Activated CD8-positive, alpha-beta memory T cell treated with anti-CD3 and anti-CD28 coated beads, Interleukin-2, amount 50 U/mL, for 24 hours (primary cell): ENCODE measurements around the gene SPOCK2.

ENCODE experiments used
- DNase-seq: peaks from one replicate; pipeline ENCODE4 v3.0.0-alpha.2; 2020; ENCODE audit errors: extremely low read depth

Gene SPOCK2

DNA sequence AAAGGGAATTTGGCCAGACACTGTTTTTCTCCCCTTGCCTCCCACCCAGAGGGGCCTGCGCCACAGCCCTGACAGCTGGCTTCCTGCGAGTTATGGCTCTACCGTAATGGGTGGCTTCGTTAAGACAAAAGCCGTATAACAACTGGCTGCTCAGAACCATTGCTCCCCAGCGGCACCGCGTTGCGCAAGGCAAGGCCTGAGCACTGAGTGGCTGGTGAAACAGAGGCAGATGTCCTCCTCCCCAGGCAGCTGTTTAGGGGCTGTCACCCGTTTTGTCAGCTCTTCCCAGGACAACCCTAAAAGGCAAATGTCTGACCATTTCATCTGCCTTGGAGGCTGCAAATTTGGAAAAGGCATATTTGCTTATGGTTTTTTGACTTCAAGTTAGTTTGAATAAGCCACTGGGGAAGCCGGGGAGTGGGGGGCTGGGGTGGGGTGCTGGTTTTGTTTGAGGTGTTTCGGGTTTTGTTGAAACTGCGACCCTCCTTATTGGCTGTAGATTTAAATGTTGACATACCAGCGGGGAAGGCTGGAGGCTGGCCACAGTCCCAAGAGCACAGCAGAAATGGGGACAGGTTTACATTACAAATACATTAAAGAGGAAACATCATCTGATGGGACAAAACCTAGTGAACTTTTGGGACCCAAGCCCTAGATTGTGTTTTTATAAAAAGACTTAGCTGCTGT lies 681 bp upstream of the SPOCK2 start:
- no peak for DNase-seq

DNA sequence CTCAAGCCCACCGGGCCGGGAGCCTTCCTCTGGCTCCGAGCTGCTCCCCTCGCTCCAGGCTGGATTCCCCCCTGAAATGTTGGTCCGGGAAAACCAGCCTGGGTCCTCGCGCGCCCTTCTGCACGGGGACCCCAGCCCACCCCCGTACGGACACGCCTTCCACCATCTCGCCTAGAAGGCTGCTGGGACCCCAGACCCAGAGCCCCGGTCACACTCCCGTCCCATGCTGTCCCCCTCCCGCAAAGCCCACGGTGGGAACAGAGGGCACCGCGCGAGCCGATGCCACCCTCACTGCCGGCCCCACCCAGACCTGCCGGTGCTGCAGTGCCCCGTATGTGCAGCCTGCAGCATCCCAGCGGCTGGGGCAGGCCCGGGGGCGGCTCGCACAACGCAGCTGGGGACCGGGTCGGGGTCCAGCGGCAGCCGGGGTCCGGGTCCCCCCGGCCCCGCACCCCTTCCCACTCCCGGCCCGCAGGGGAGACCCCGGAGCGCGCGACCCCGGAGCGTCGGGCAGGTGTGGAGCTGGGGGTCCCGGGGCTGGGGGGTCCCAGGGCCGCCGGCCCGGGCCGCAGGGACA lies 871 bp downstream of the SPOCK2 start:
- DNase-seq = no peak

DNA sequence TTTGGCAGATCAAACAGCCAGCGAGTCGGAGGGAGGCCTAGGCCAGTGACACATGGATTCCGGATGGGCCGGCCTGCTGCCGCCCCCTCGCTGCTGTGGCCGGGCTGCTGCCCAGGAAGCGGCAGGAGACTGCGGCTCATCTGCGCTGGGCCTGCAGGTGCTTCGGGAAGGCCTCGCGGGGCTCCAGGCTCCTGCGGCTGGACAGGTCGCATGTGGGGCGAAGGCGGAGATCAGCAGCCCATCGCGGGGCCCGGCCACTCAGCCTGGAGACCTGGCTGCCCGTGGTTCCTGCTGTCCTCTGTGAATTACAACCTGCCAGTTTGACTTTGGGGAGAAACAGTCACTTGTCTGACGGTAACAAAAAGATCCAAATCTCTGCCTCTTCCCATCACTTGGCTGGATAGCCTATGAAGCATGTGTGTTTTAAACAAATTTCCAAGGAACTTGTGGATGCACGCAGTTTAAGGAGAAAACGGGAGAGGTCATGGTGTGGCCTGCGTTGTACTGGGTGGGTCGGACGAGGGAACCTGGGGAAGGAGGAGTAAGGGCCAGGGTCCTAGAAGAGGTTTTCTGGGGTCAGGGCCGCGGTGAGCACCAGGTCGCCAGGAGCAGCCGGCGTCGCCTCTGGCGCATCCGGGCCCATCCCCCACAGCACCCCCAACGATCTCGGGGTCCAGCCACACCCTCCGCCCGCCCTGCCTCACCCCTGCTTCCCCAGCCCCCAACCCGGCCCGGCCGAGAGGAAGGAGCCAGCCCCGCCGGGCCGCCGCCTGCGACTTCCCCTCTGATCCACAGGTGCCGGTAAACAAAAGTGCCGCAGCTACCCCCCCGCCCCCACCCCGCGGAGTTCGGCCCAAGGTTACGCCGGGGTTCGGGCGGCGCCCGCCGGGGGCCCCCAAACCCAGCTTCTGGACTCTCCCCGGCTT lies 1.6 kb downstream of the SPOCK2 start:
- DNase-seq = no peak

DNA sequence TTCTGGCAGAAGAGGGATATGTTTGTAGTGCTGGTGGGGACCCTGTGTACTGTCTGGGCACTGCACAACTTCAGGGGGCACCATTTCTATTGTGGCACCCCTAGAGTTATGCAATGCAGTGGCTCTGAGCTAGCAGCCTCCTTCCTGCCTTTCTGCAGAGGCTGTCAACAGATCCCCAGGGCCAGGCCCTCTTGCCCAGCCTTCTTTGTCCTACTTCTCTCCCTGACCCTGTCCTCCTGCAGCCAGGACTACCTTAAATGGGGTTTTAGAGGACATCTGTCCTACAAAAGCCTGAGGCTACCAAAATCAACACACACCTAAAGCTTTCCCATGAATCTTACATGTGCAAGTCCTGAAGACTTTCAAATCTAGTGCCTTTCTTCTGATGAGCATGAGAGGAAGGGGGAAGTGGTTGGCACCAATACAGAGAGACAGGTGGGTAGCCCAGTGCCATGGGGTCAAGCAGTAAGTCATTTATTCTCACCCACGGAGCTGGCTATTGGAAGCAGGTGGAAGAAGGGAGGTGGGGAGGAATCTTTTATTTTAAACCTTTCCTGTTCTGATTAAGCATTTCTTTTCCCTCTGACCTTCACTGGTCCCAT lies 2.4 kb downstream of the SPOCK2 start:
- no peak for DNase-seq

DNA sequence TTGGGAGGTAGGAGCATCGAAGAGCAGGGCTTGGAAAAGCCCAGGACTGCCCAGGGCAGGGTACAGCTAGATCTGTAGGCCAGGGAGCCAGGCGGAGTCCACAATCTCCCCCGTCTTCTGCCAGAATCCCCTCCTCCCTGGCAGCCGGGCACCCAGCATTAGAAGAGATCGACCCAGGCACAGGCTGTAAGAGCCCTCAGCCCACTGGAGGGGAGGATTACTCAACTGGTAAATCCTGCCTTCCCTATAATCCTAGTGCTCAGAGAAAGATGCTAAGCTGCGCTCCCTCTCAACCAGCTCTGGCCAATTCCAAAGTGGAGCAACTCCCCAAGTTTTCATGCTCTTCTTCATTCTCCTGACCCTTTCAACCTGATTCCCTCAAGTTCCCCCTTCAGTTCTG lies 3.2 kb downstream of the SPOCK2 start:
- no peak for DNase-seq

DNA sequence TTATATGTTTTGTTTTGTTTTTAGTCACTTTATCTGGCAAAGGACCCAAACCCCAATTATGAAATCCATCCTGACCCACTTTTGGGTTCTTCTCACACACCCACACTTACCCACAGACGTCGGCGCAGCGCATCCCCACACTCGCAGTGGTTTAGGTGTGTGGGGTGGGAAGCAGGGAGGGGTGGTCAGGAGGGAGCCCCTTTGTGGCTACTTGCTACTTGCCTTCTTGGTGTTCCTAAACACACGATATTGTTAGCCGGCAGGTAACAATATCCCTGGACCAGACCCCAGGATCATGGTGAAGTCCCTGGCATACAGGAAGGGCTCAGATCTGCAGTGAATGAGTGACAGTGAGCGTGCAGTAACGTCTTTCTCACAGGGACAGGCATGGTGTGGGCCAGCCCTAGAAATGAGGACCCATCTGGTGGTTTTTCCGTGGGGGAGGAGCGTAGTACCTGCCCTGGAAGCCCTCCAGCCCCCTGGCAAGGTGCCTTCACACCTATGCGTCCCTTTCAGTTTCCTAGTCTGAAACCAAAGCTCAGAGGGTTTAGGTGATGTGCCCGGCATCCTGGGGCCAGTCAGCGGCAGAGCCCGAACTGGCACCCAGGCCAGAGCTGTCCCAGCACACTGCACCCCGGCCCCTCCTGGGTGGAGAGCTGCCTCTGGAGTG lies 4.4 kb downstream of the SPOCK2 start:
- no peak for DNase-seq

DNA sequence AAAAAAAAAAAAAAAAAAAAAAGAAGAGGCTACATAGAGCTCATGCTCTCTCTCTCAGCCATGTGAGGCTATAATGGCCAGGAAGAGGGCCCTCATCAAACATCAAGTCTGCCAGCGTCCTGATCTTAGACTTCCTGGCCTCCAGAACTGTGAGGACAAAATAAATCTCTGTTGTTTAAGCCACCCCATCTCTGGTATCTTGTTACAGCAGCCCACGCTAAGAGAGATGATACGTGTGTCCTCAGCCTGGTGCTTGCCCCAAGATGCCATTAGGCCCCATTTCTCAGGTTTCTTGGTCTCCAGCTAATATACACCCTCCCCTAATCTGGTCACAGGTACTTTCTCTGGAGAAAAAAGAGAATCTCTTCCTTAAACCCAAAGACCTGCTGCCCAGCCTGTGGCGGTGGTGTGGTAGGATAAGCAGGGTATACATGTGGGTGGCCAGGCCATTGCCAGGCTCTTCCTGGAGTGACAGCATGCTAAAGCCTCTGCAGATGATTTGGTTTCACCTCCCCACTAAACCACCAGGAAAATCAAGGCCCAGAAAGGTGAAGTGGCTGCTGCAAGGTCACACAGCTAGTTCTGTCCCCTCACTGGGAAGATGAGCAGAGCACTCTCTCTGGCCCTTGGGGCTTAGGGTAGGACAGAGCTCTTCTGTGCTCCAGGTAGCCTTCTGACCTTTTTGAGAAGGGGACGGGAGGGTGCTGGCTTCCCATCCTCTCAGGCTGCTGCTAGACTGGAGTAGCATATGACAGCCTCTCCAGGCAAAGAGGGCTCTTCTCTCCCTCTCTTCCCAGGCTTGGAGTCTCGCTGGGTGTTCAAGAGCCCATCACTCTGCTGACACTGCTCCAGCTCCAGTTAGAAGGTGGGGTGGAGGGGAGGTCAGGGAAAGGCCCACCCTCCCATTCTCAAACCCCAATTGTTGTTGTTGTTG lies 5.2 kb downstream of the SPOCK2 start:
- no peak for DNase-seq

DNA sequence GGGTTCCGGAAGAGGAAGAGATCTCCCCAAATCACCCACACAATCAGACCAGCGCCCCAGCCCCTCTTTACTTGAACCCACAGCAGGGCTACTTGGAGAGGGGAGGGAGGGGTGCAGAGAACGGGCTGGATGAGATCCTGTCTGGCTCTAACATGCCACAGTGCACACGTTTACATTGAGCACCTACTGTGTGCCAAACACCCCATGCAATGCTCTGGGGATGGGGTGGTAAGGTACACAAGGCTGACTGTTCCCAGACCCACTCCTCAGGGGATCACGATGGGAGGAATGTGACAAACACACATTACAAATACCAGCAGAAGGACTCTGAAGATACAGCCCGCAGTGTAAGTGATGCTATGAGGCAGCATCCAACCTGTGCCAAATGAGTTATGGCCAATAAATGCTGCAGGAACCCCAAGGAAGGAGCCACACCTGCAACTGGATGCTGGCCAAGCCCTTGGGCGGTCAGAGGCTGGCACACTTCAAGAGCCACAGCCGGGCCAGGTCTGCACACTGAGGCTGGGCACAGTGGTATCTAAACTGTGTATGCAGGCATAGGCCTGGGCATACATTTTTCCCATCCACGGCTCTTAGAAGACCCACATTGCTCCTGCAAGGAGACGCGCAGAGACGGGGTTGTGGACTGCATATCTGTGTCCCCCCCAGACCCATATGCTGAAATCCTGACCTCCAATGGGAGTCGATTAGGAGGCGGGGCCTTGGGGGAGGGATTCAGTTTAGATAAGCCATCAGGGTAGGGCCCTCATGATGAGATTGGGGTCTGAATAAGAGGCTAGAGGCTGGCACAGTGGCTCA lies 6.4 kb downstream of the SPOCK2 start:
- DNase-seq = no peak

DNA sequence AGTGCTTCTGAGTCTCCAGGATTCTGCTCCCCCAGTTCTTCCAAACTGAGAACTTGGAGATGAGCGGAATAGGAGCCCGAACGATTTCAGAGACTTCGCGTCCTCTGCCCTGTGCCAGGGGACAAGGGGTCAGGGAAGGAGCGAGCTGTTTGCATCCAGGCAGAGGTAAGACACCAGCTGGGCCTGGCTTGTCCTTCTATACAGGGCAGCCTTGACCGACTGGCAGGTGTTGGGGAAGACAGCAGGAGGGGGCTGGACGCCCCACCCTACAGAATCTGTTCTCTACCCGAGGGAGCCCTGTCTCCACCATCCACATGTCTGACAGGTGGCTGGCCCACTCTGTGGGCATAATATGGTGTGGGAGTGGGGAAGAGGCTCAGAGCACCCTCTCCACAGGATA lies 7.1 kb downstream of the SPOCK2 start:
- no peak for DNase-seq

DNA sequence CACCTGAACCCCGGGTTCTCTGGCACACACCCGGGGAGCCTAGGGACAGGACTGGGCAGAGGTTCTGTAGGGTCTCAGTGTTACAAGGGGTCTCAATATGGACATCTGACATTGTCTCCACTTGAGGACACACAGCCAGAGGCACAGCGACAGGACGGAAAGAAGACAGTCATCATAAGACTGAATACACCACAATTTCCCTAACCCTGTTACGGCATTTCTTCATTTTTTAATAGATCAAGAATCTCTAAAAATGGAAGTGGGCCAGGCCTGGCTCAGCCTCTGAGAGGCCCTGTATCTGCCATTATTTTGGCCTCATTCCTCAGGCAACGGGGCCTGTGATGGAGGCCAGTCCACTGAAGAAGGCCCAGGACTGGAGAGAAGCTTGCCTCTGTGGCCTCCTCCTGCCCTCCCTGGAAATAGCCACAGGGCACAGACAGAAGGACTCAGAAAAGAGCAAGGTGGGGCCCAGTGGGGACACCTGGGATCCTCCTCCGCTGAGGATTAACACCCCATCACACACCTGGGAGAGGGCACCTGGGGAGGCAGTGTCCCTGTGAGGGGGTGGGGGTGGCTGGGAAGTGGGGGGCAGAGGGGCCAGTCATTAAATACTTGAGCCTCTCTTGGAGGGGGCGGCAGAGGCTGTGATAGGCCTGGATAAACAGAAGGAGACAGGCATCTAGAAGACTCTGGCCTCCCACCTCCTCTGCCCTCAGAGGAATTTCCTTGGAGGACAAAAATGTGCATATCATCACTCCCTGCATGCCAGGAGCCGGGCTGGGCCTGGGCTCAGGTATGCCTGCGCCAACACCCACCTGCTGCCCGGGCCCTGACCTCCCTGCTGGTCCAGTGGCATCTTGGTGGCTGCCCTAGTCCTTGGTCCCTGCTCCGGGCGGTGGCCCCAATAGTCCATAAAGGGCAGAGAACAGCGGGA lies 8.0 kb downstream of the SPOCK2 start:
- DNase-seq = no peak

DNA sequence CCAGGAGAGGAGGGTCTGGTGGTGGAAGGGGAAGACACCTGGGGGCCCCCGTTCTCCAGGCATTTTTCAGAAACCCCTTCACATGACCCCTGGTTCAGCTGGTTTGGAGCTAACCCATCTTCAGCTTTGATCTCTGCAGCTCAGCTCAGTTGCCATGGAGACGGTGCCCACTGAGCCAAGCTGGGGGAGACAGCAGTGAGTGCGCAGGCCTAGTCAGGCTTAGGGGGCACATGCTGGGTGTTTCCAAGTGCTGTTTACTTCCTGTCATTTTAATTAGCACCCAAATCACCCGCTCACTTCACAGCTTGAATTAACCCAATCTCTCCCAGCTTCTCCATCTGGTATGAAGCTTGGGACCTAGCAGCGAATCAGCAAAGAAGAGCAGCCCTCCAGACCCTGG lies 9.0 kb downstream of the SPOCK2 start:
- DNase-seq = peak; percentile 41

DNA sequence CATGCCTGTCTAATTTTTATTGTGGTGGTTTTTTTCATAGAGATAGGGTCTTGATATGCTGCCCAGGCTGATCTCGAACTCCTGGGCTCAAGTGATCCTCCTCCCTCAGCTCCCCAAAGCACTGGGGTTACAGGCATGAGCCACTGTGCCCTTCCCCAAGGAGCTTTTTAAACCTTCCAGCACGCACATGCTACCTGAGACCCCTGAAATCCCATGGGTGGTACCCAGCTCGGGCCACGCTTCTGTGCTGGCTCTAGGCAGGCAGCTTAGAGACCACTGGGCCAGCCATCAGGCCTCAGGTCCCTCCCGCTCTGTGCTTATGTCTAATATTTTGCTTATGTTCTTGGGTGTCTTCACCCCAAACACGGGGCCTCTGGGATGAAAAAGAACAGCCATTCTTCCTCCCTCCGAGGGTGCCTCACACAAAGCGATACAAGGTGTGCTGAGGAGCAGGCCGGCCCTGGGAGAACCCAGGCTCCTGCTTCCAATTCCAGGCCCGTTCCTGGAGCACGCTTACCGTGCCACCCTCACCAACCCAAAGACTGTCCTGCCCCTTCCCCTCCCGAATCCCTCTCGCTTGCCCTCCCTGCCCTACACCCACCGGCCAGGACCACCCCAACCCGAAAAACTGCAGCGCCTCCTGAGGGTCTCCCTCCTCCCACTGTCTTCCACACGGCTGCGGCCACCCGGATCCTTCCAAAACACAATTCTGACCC lies 10.9 kb downstream of the SPOCK2 start:
- no peak for DNase-seq

DNA sequence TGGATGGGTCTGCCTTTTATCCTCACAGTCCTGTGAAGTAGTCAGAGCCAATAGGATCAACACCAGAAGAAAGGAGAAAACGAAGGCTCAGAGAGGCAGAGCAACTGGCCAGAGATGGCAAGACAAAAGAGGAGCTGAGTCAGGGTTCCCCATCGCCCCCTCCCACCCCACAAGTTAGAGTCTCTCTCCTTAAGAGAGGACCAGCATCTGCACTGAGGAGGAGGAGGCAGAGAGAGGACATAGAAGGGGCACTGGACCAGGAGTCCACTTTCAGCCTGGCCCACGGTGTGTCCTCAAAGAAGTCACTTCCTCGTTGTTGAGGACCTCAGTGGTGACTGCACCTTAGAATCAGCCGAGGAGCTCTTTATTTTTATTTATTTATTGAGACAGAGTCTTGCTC lies 11.6 kb downstream of the SPOCK2 start:
- DNase-seq = no peak

DNA sequence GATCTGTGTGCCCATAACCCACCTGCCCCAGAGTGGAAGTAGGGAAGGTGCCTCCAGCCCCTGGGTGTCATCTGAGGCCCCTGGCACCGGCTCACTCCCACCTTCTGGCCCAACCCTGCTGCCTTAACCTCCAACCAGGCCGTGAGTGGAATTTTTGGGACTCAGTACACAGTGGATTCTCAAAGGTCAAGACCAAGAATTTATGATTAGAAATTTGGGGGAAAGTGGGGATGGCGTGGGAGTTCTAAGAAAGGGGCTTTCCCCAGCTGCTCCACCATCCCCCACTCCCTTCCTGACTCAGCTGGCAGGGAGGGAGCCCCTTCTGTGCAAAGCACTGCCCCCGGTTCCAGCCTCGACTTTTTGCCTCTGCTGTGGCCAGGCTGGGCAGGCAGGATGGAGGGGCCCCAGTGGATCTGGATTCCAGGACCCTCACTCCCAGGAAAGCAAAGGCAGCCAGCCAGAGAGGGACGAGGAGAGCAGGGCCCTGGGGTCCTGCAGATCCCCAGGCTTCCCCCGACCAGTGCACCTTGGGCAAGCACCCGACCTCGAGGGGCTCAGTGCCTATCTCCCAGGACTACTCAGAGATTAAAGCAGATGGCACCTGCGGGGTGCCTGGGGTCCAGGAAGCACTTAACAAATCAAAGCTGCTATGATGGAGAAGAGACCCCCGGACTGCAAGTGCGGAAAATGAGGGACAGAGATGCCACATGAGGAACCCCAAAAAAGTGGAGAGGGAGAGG lies 12.8 kb downstream of the SPOCK2 start:
- no peak for DNase-seq

DNA sequence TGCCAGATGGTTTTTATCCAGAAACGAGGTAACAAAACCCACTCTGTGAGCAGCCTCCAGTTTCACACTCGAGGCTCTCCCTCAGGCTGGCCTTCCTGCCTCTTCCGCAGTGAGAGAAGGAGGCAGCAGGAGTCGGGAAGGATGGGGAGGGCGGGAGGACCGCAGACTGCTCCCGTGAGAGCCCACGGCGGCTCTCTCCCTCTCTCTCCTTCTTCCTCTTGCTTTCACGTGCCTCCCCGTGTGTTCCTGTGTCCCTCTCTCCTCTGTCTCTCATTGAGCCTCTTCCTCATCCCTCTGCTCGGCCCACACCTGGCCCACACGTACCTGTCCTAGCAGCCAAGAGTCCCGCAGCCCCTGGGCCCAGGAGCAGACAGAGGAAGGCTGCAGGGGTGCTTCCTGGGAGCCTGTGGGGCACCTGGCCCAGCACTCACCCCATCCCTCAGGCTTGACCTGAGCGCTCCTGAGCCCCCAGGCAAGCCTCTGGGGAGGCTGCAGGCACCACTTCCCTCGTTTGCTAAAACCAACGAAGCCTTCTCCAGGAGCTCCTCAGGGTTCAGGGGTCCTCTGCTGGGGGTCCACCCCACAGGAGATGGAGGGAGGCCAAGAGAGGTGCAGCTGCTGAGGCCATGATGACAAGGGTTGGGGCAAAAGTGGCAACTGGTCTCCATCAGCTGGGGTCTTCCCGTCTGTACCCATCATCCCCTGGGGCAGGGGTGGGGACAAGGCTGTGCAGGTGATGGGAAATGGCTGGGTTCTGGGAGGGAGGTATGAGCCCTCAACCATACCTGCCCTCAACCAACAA lies 13.6 kb downstream of the SPOCK2 start:
- DNase-seq = no peak

DNA sequence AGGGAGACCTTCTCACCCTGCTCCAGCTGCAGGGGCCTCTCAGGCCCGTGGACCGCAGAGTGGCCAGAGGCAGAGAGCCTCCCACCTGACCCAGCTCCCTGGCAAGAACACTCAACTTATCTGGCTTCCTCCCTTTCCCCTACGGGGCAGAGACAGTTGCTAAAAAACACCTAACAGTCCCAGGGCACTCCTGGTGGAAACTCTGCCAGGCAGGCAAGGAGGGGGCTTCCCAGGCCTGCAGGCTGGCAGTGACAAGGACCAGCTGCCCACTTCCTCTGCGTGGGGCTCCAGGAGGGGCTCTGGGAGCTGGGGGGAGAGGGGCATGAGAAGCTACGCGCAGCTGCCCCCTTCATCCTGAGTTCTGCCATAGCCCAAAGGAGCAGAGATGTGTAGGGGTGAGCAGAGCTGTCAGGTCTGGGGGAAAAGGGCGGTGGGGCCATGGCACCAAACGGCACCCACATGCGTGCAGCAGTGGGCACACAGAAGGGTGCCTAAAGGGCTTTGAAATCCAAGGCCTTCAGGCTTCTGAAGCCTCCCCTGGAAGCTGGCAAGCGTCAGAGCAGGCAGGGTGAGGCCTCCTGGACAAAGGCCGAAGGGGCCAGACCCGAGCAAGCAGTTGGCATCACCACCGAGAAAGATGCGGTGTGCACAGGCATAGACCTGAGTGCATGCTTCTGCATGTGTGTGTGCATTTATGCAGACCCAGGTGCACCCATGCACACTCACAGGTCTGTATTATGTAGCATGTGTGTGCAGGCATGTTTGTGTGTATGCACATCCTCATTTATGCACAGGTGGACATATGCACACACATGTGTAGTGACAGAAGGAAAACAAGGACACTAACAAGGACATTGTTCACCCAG lies 14.4 kb downstream of the SPOCK2 start:
- no peak for DNase-seq
